Mucosa of descending colon (tissue), 3 donors: ENCODE measurements around the gene RBM19. TPM values are rescaled to one million over a fixed set of nuclear protein-coding genes. Genes with fewer than 3 reads are reported as not detected.

Experiments used
- ATAC-seq: fragments of 200-7000 bp; cut with Tn5 transposase; one replicate; pipeline ENCODE4 v1.9.1; 2020; ENCODE audit warnings: mild to moderate bottlenecking, moderate library complexity
- DNase-seq, 3 donors: peaks; one replicate each; pipeline ENCODE4 v3.0.0-alpha.2; 2020
- H3K36me3 ChIP-seq: fragments of 200-600 bp; one replicate; pipeline ENCODE4 v1.8.0; 2021; ENCODE audit warnings: low read depth, mild to moderate bottlenecking
- H3K4me1 ChIP-seq: fragments of 200-600 bp; one replicate; pipeline ENCODE4 v1.8.0; 2021; ENCODE audit warnings: low read depth, mild to moderate bottlenecking
- H3K4me3 ChIP-seq: fragments of 200-600 bp; one replicate; pipeline ENCODE4 v1.8.0; 2021; ENCODE audit warnings: mild to moderate bottlenecking
- H3K9me3 ChIP-seq: fragments of 200-600 bp; one replicate; pipeline ENCODE4 v1.8.0; 2021; ENCODE audit warnings: mild to moderate bottlenecking
- CTCF ChIP-seq: fragments of 200-600 bp; IDR thresholded peaks from one replicate; pipeline ENCODE4 v1.8.0; 2022; ENCODE audit warnings: antibody characterized with exemption, mild to moderate bottlenecking
- intact Hi-C, 2 donors: fragments of 100-400 bp; cut with DNase I in 1 of 2; cut with micrococcal nuclease in 1 of 2; formaldehyde crosslinking; loops; one replicate each; pipeline versions ENCODE4 v1.11.0 to v1.11.1; 2022; cut with DNase I, micrococcal nuclease
- total RNA-seq, 3 donors: library from RNA; stranded (reverse); fragmentation: NEBNext Ultra II Directional in 2 of 3; extraction: Animal tissue kit (Norgen Biotek cat#: 25700) in 2 of 3; gene quantifications; one replicate each; pipeline versions ENCODE4 v1.2.1 to v1.2.4, GENCODE V29; 2021 to 2023
- donor health status: DM: no; HTN: no; CAD: no; lungs with moderate emphysema.
- donor health status: DM: no; HTN: no; CAD: no.
- donor health status: DM: no; HTN: yes; CAD: no.

Gene RBM19
- total RNA-seq, 3 donors from 2014 or later, result 22.5 to 38.4 (median 32.9) TPM

GRCh38 chr12:113930249-113930648, 35.9 kb downstream of the RBM19 start:
- no peak overlapping the region for H3K4me3 ChIP-seq
- no peaks in the 10 kb centered on the region for H3K4me1 ChIP-seq
- no peak for DNase-seq
- intact Hi-C loops, result no loop called here
- no peaks in the 10 kb centered on the region for H3K36me3 ChIP-seq
- no peak for ATAC-seq
- no peak for TF ChIP-seq CTCF
- H3K9me3 ChIP-seq, result no peaks in the 10 kb centered on the region

GRCh38 chr12:113929312-113929989, 36.7 kb downstream of the RBM19 start:
- intact Hi-C loops, result no loop called here
- no peak for TF ChIP-seq CTCF
- Histone ChIP-seq H3K9me3 (no peaks in the 10 kb centered on the region), H3K4me3 (no peak overlapping the region), H3K36me3 (no peaks in the 10 kb centered on the region), H3K4me1 (no peaks in the 10 kb centered on the region)
- no peak for ATAC-seq
- DNase-seq, result no peak

- H3K4me1 ChIP-seq, result no peaks in the 10 kb centered on the region
- no peak for TF ChIP-seq CTCF
- ATAC-seq (no peak), DNase-seq (no peak)
- H3K4me3 ChIP-seq, result no peak overlapping the region
- no peaks in the 10 kb centered on the region for H3K36me3 ChIP-seq
- intact Hi-C loops, result no loop called here
- no peaks in the 10 kb centered on the region for H3K9me3 ChIP-seq
These were observed 39.3 kb downstream of the RBM19 start for GRCh38 chr12:113926788-113927187.

GRCh38 chr12:113924341-113924740, 41.8 kb downstream of the RBM19 start:
- Histone ChIP-seq H3K4me3 (no peak overlapping the region), H3K9me3 (no peaks in the 10 kb centered on the region), H3K36me3 (no peaks in the 10 kb centered on the region), H3K4me1 (no peaks in the 10 kb centered on the region)
- ATAC-seq, result no peak
- DNase-seq, result no peak
- TF ChIP-seq CTCF, result no peak
- intact Hi-C loops, result no loop called here

- no peaks in the 10 kb centered on the region for H3K36me3 ChIP-seq
- no peaks in the 10 kb centered on the region for H3K9me3 ChIP-seq
- TF ChIP-seq CTCF, result no peak
- intact Hi-C loops, result no loop called here
- H3K4me1 ChIP-seq, result no peaks in the 10 kb centered on the region
- no peak for DNase-seq
- H3K4me3 ChIP-seq, result no peak overlapping the region
- no peak for ATAC-seq
These were observed 42.9 kb downstream of the RBM19 start for GRCh38 chr12:113923251-113923650.

GRCh38 chr12:113921430-113921829, 44.7 kb downstream of the RBM19 start:
- DNase-seq (no peak), ATAC-seq (no peak)
- intact Hi-C loops, result no loop called here
- H3K4me1 ChIP-seq, result no peaks in the 10 kb centered on the region
- no peaks in the 10 kb centered on the region for H3K9me3 ChIP-seq
- H3K4me3 ChIP-seq, result no peak overlapping the region
- no peaks in the 10 kb centered on the region for H3K36me3 ChIP-seq
- TF ChIP-seq CTCF, result no peak
